IMR-90 (cell line): ENCODE data around the gene MR1. TPM values are rescaled to one million over a fixed set of nuclear protein-coding genes. Genes with fewer than 3 reads are reported as not detected.

Experiments used
- ATAC-seq: fragments of 200-7000 bp; cut with Tn5 transposase; 2 replicates; pipeline ENCODE4 v1.9.1; 2020; ENCODE audit warnings: low read depth, mild to moderate bottlenecking, moderate library complexity
- BruUV-seq: library from RNA; stranded (reverse); fragments of 400-500 nt; replicated peaks from 2 replicates; lab custom pipeline; 2021; lab: Mats Ljungman, UMichigan
- CTCF ChIA-PET: fragments of 300-600 bp; formaldehyde crosslinking; extraction: SDS; loops from one replicate; lab custom pipeline; 2021; ENCODE audit warnings: antibody characterized with exemption; lab: Yijun Ruan, JAX
- POLR2A ChIA-PET: fragments of 300-600 bp; sonication (Branson Sonifier 250); formaldehyde crosslinking; loops from one replicate; lab custom pipeline; 2022; ENCODE audit warnings: antibody characterized with exemption; ENCODE audit not compliant: unreplicated experiment; lab: Charles Lee
- DNase-seq: peaks from one replicate; pipeline ENCODE4 v3.0.0; 2013
- H2AFZ ChIP-seq: replicated peaks from 2 replicates; pipeline ENCODE3; 2013; ENCODE audit warnings: low read length, mild to moderate bottlenecking; ENCODE audit not compliant: poor library complexity
- H2AK5ac ChIP-seq: 2 replicates; pipeline ENCODE4 v1.6.1; 2013; ENCODE audit warnings: low read depth, low read length, inconsistent platforms
- H2AK9ac ChIP-seq: replicated peaks from 2 replicates; pipeline ENCODE3; 2013; ENCODE audit warnings: mild to moderate bottlenecking, low read depth, low read length, moderate library complexity; ENCODE audit not compliant: poor library complexity
- H2BK120ac ChIP-seq: 2 replicates; pipeline ENCODE4 v1.6.1; 2013; ENCODE audit warnings: low read depth, low read length, inconsistent platforms
- H2BK15ac ChIP-seq: 3 replicates; pipeline ENCODE4 v1.6.1; 2013; ENCODE audit warnings: low read depth, low read length, inconsistent platforms
- H2BK20ac ChIP-seq: 2 replicates; pipeline ENCODE4 v1.6.1; 2013; ENCODE audit warnings: low read depth, mild to moderate bottlenecking, inconsistent platforms, low read length, moderate library complexity
- H2BK5ac ChIP-seq: 2 replicates; pipeline ENCODE4 v1.6.1; 2013; ENCODE audit warnings: mild to moderate bottlenecking, low read depth, low read length, inconsistent platforms; ENCODE audit not compliant: poor library complexity, severe bottlenecking
- H3K14ac ChIP-seq: replicated peaks from 2 replicates; pipeline ENCODE4 v1.6.1; 2013; ENCODE audit warnings: low read depth, low read length, inconsistent platforms
- H3K18ac ChIP-seq: 2 replicates; pipeline ENCODE4 v1.6.1; 2013; ENCODE audit warnings: low read depth, low read length, control low read depth
- H3K23ac ChIP-seq: 2 replicates; pipeline ENCODE4 v1.6.1; 2013; ENCODE audit warnings: low read depth, low read length, inconsistent platforms
- H3K27ac ChIP-seq: 2 replicates; pipeline ENCODE4 v1.5.1; 2013; ENCODE audit warnings: mild to moderate bottlenecking, control low read depth, low read length; ENCODE audit not compliant: insufficient read depth
- H3K27me3 ChIP-seq: 2 replicates; pipeline ENCODE4 v1.6.1; 2013; ENCODE audit warnings: low read length; ENCODE audit not compliant: control insufficient read depth, insufficient read depth
- H3K36me3 ChIP-seq: 2 replicates; pipeline ENCODE4 v1.6.1; 2013; ENCODE audit warnings: low read length, mixed read lengths; ENCODE audit not compliant: control insufficient read depth, insufficient read depth
- H3K4ac ChIP-seq: 2 replicates; pipeline ENCODE4 v1.6.1; 2013; ENCODE audit warnings: low read depth, low read length, inconsistent platforms
- H3K4me1 ChIP-seq: 2 replicates; pipeline ENCODE4 v1.6.1; 2013; ENCODE audit warnings: low read length, mixed read lengths; ENCODE audit not compliant: control insufficient read depth, insufficient read depth
- H3K4me2 ChIP-seq: 2 replicates; pipeline ENCODE4 v1.6.1; 2013; ENCODE audit warnings: low read depth, mild to moderate bottlenecking, control low read depth, low read length, moderate library complexity
- H3K4me3 ChIP-seq: 2 replicates; pipeline ENCODE4 v1.5.1; 2013; ENCODE audit warnings: low read depth, mild to moderate bottlenecking, control low read depth, low read length, moderate library complexity; ENCODE audit not compliant: insufficient read depth
- H3K56ac ChIP-seq: 2 replicates; pipeline ENCODE4 v1.6.1; 2013; ENCODE audit warnings: low read length, inconsistent platforms; ENCODE audit not compliant: insufficient read depth; ENCODE audit errors: extremely low read depth
- H3K79me1 ChIP-seq, 2 experiments: 2 replicates each; pipeline ENCODE4 v1.6.1; 2013; ENCODE audit warnings: low read length in 2 of 2, inconsistent platforms in 1 of 2, low read depth in 1 of 2
- H3K9ac ChIP-seq: 2 replicates; pipeline ENCODE4 v1.6.1; 2013; ENCODE audit warnings: low read depth, low read length, control low read depth
- H3K9me1 ChIP-seq: 2 replicates; pipeline ENCODE4 v1.6.1; 2013; ENCODE audit warnings: low read length, inconsistent platforms; ENCODE audit not compliant: insufficient read depth
- H3K9me3 ChIP-seq: 2 replicates; pipeline ENCODE4 v1.6.1; 2013; ENCODE audit warnings: low read length; ENCODE audit not compliant: control insufficient read depth, insufficient read depth
- H4K20me1 ChIP-seq: 2 replicates; pipeline ENCODE4 v1.6.1; 2013; ENCODE audit warnings: low read length, inconsistent platforms; ENCODE audit not compliant: insufficient read depth
- H4K5ac ChIP-seq: 2 replicates; pipeline ENCODE4 v1.6.1; 2013; ENCODE audit warnings: mild to moderate bottlenecking, low read depth, low read length, control low read depth
- H4K8ac ChIP-seq, 2 experiments: 2 replicates each; pipeline ENCODE4 v1.6.1; 2013; ENCODE audit warnings: low read depth in 2 of 2, low read length in 2 of 2, control low read depth in 1 of 2, inconsistent platforms in 1 of 2
- H4K91ac ChIP-seq: 2 replicates; pipeline ENCODE4 v1.6.1; 2013; ENCODE audit warnings: low read depth, low read length, inconsistent platforms; ENCODE audit not compliant: insufficient read depth
- BHLHE40 ChIP-seq: fragments of 150-350 bp; IDR thresholded peaks from 2 replicates; pipeline ENCODE4 v1.6.1; 2016; ENCODE audit warnings: mild to moderate bottlenecking, low read depth, low read length
- CEBPB ChIP-seq: IDR thresholded peaks from 2 replicates; pipeline ENCODE4 v1.6.1; 2012; ENCODE audit warnings: low read depth, low read length, improper control_type of control experiment
- CHD1 ChIP-seq: IDR thresholded peaks from 2 replicates; pipeline ENCODE4 v1.6.1; 2012; ENCODE audit warnings: low read depth, low read length, improper control_type of control experiment
- CTCF ChIP-seq: conservative IDR thresholded peaks from 2 replicates; pipeline ENCODE4 v1.5.1; 2012; ENCODE audit warnings: mild to moderate bottlenecking, low read depth, low read length, improper control_type of control experiment
- ELK1 ChIP-seq: fragments of 150-350 bp; IDR thresholded peaks from 2 replicates; pipeline ENCODE4 v1.6.1; 2016; ENCODE audit warnings: low read depth, mild to moderate bottlenecking, low read length, moderate library complexity, borderline replicate concordance
- FOS ChIP-seq: fragments of 150-350 bp; IDR thresholded peaks from 2 replicates; pipeline ENCODE4 v1.6.1; 2016; ENCODE audit warnings: low read depth, low read length
- MAFK ChIP-seq: IDR thresholded peaks from 2 replicates; pipeline ENCODE4 v1.6.1; 2012; ENCODE audit warnings: low read depth, low read length, improper control_type of control experiment
- MAZ ChIP-seq: IDR thresholded peaks from 2 replicates; pipeline ENCODE4 v1.6.1; 2012; ENCODE audit warnings: low read depth, mild to moderate bottlenecking, low read length, improper control_type of control experiment, moderate library complexity, borderline replicate concordance
- MXI1 ChIP-seq: IDR thresholded peaks from 2 replicates; pipeline ENCODE4 v1.6.1; 2012; ENCODE audit warnings: low read depth, mild to moderate bottlenecking, low read length, moderate library complexity, borderline replicate concordance
- NFE2L2 ChIP-seq: fragments of 150-350 bp; IDR thresholded peaks from 2 replicates; pipeline ENCODE4 v1.6.1; 2016; ENCODE audit warnings: low read depth, mild to moderate bottlenecking, low read length
- POLR2A ChIP-seq: IDR thresholded peaks from 2 replicates; pipeline ENCODE4 v1.6.1; 2012; ENCODE audit warnings: mild to moderate bottlenecking, low read depth, low read length
- RAD21 ChIP-seq: IDR thresholded peaks from 2 replicates; pipeline ENCODE4 v1.6.1; 2012; ENCODE audit warnings: low read length, improper control_type of control experiment
- RCOR1 ChIP-seq: IDR thresholded peaks from 2 replicates; pipeline ENCODE4 v1.6.1; 2012; ENCODE audit warnings: mild to moderate bottlenecking, low read length, improper control_type of control experiment; ENCODE audit not compliant: insufficient replicate concordance
- RFX5 ChIP-seq: IDR thresholded peaks from 2 replicates; pipeline ENCODE4 v1.8.0; 2012; ENCODE audit warnings: low read depth, mild to moderate bottlenecking, low read length, moderate library complexity
- SMC3 ChIP-seq: fragments of 150-350 bp; IDR thresholded peaks from 2 replicates; pipeline ENCODE4 v1.6.1; 2016; ENCODE audit warnings: low read depth, mild to moderate bottlenecking, antibody characterized with exemption, low read length, moderate library complexity
- USF2 ChIP-seq: fragments of 150-350 bp; IDR thresholded peaks from 2 replicates; pipeline ENCODE4 v1.6.1; 2017; ENCODE audit warnings: mild to moderate bottlenecking, antibody characterized with exemption, low read length, low read depth
- WGBS, 2 experiments: methylation state at CpG; one replicate each; pipeline versions ENCODE4 v1.1.5 to v1.1.7; 2013; ENCODE audit warnings: missing lambda C conversion rate in 2 of 2; ENCODE audit not compliant: insufficient read length in 1 of 2; ENCODE audit errors: extremely low coverage in 2 of 2; 5-methylcytosine and 5-hydroxymethylcytosine counted together
- dilution Hi-C: fragments of 300-500 bp; cut with HindIII; formaldehyde crosslinking; loops from one replicate; pipeline ENCODE4 v1.14.3; 2018; ENCODE audit warnings: low sequenced_read_pairs; ENCODE audit not compliant: unreplicated experiment
- in situ Hi-C: fragments of 300-500 bp; cut with MboI; formaldehyde crosslinking; loops from 3 replicates; pipeline ENCODE4 v1.14.3; 2019; ENCODE audit warnings: low sequenced_read_pairs, inconsistent platforms, mixed read lengths
- intact Hi-C: fragments of 100-400 bp; cut with micrococcal nuclease; formaldehyde crosslinking; loops from 2 replicates; pipeline ENCODE4 v1.10.0; 2022
- polyA plus RNA-seq, 3 experiments: library from polyadenylated mRNA; depleted of rRNA; stranded (reverse); fragments of >200 nt; gene quantifications; 2 replicates each; pipeline ENCODE4 v1.2.3, GENCODE V29; 2012; ENCODE audit warnings: low replicate concordance in 1 of 3
- total RNA-seq: library from RNA; depleted of rRNA; stranded (reverse); fragments of >200 nt; gene quantifications from 2 replicates; pipeline ENCODE4 v1.2.3, GENCODE V29; 2012

Gene MR1
- total and polyA plus RNA-seq, 2 of the 4 experiments (the other 2 are of a cell fraction), result 6.0 to 6.1 TPM

- H3K4ac ChIP-seq, result peak overlapping the region; percentile 64
- H3K56ac ChIP-seq, result no peak overlapping the region
- intact Hi-C loops, result no loop called here
- H4K91ac ChIP-seq, result peak overlapping the region; percentile 43
- H3K27me3 ChIP-seq, result no peaks in the 10 kb centered on the region
- H2BK15ac ChIP-seq, result peak overlapping the region; percentile 88; the same call in 2 of the 3 replicates
- ChIA-PET CTCF (interaction anchor here (0.6 kb wide), 1 partner anchor 290 kb away, joined by 3 read pairs; no protein-coding TSS in a partner anchor), POLR2A (no interaction called here)
- peak overlapping the region; percentile 37; the same call in 1 of the 2 replicates for H2AK5ac ChIP-seq
- in situ Hi-C loops, result no loop called here
- H2BK120ac ChIP-seq, result peak overlapping the region; percentile 91; the same call in 1 of the 2 replicates
- peak overlapping the region; percentile 20 to 87; a peak in 3 of 4 replicates for H4K8ac ChIP-seq
- H3K4me2 ChIP-seq, result no peak overlapping the region
- ATAC-seq (no peak), DNase-seq (no peak)
- 0 out of 2 replicates have a peak overlapping the region, but pooled peaks have one; percentile 4 for H4K5ac ChIP-seq
- H3K4me1 ChIP-seq, result peaks cover 46% of the 10 kb centered on the region
- peak overlapping the region; percentile 94 for H2BK20ac ChIP-seq
- no peak overlapping the region for H2AK9ac ChIP-seq
- H2AFZ ChIP-seq, result no peak overlapping the region
- no peak overlapping the region for H3K4me3 ChIP-seq
- peak overlapping the region; percentile 49; the same call in 1 of the 2 replicates for H3K23ac ChIP-seq
- H3K9me3 ChIP-seq, result no peaks in the 10 kb centered on the region
- peaks cover 29% of the 10 kb centered on the region for H3K9me1 ChIP-seq
- WGBS, 2 experiments, result 100% methylated on average over 3 of the region's 4 CpGs; no CpG with 5 or more reads in 1 of the 2 experiments
- peaks cover 2% of the 10 kb centered on the region; the same call in 1 of the 2 replicates for H4K20me1 ChIP-seq
- no TSS peak for BruUV-seq
- H2BK5ac ChIP-seq, result peak overlapping the region; percentile 63
- H3K36me3 ChIP-seq, result no peaks in the 10 kb centered on the region
- TF ChIP-seq RFX5, result no peak
- TF ChIP-seq CTCF, result no peak
- no peak for TF ChIP-seq POLR2A
- TF ChIP-seq MAFK, result no peak
- no peak for TF ChIP-seq SMC3
- TF ChIP-seq ELK1, result no peak
- no peak for TF ChIP-seq MAZ
- no peak for TF ChIP-seq CHD1
- TF ChIP-seq NFE2L2, result no peak
- no peak for TF ChIP-seq RAD21
- TF ChIP-seq BHLHE40, result no peak
- TF ChIP-seq RCOR1, result no peak
- no peak for TF ChIP-seq CEBPB
- TF ChIP-seq MXI1, result no peak
- TF ChIP-seq USF2, result no peak
- no peak for TF ChIP-seq FOS
- H3K79me1 ChIP-seq, result peaks cover 21 to 62% of the 10 kb centered on the region in 2 experiments
- peak overlapping the region; percentile 29; the same call in 1 of the 2 replicates for H3K18ac ChIP-seq
- no peak overlapping the region for H3K9ac ChIP-seq
- peak overlapping the region; percentile 5; the same call in 1 of the 2 replicates for H3K27ac ChIP-seq
- dilution Hi-C loops, result no loop called here
- H3K14ac ChIP-seq, result peak overlapping the region; percentile 29
Measured at GRCh38 chr1:181100934-181101333, 67.2 kb downstream of the MR1 start.
